GM21717 (cell line): Measurements from ENCODE around the gene HELZ.
"Not testable (repeated sequence)": the region's sequence is repeated elsewhere in the genome, so short reads cannot be mapped to it uniquely, and the experiment has no call there.

Experiments used
- ATAC-seq: cut with Tn5 transposase; IDR thresholded peaks from one replicate; pipeline ENCODE4 v1.9.1; 2021; ENCODE audit warnings: mild to moderate bottlenecking, moderate library complexity; ENCODE audit not compliant: unreplicated experiment

The HELZ gene

DNA sequence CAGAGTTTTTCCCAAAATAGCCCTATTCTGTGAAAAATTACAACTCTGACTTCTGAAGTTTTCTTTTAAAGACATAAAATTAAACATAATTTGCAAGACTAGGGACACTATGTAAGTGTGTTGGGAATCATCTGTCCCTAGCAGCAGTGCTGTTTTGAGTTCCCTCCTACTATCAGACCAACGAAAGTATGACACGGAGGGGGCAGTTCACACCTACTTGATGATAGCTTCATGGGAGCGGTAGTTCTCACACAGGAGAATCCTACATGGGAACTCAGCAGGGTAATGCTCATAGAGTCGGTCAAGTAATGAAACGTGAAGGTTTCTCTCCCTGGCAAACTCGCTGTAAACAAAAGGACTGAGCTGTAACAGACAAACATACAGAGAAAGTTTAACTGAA, 96.6 kb downstream of the HELZ start:
- no peak for ATAC-seq

DNA sequence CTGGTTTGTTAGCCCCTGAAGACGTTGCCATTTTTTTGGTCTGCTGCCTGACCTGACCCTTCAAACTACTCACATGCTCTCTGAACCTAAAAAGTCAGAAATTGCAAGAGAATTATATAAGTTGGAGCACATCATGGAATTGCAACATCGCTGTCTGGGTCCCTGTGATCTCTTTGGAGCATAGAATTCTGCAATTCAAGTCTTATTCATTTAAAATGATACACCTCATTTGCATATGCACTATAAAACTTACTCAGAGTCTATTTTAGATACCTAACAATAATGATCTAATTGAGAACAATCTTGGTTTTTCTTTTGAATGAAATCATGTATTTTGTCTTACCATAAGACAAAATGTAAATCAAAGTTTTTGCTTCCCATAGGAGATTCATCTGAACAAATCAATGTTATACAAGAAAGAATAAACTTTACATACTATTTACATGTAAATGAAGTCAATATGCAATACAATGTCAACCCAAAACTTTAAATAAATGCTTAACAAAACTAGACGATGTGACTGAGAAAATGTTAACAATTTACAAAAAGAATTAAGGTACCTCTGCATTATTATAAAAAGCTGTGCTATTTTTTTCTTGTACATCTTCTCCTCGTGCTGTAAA, 99.7 kb downstream of the HELZ start:
- no peak for ATAC-seq

- ATAC-seq, result no peak
These were observed 101.7 kb downstream of the HELZ start for GRCh38 chr17:67143318-67143717.

DNA sequence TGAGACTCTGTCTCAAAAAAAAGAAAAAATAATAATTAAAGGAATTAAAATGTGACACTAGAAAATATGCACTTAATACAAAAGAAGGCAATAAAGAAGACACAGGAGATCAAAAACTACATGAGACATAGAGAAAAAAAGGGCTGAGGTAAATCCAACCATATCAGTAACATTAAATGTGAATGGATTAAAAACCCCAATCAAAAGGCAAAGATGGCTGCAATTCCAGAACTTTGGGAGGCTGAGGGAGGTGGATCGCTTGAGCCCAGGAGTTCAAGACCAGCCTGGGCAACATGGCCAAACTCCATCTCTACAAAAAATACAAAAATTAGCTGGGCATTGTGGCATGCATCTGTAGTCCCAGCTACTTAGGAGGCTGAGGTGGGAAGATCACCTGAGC, 103.0 kb downstream of the HELZ start:
- ATAC-seq, result not testable (repeated sequence)

DNA sequence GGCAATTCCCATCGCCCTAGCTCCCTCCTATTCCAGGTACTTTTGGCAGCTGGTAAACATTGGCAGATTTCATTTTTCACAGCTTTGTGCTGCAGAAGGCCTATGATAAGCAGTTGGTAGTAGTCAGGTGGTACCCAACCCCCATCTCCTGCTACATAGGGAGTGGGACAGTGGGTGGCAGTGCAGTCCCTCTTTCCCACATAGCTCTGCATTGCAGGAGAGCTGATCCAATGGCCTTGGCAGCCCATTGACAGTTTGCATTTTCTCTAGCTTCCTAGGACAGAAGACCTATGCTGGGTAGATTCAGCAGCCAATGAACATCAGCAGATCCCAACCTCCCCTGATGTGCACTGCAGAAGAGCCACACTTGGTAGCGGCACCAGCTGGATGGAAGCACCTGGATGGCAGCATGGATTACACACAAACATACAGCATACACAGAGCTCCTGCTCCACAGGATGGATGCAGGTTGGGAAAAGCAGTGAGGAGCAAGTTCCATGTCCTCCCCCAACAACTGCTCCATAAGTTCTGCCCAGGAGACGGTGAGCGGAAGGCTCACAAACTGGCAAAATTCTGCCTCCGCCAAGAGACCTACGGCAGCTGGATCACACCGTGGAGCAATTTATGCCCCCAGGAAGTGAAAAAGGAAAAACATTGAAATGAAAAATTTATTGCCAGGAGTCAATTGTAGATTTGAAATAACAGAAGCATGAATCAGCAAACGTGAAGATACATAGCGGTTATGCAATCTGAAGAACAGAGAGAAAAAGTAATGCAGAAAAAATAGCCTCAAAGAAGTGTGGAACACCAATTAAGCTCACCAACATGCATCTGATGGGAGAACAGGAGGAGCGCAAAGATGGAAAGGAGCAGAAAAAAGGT, 105.0 kb downstream of the HELZ start:
- ATAC-seq, result no peak

GRCh38 chr17:67139289-67139688, 105.7 kb downstream of the HELZ start:
- ATAC-seq, result no peak

GRCh38 chr17:67138392-67138791, 106.6 kb downstream of the HELZ start:
- ATAC-seq, result no peak

GRCh38 chr17:67137860-67138259, 107.1 kb downstream of the HELZ start:
- no peak for ATAC-seq

DNA sequence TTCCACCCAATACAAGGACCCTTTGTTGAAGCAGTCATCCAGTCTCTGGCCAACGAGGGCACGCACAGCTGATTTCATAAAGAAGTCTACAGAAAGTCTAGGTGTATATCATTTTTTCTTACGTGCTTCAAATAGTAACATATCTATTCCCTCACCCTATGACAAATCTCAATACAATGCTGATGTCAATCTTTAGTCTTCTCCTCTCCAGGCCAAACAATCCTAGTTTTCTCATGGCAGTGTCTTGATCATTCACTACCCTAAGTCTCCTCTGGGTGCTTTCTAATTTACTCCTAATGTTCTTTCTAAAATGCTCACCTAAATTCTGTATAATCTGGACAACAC, 108.0 kb downstream of the HELZ start:
- ATAC-seq, result no peak

- no peak for ATAC-seq
These were observed 108.6 kb downstream of the HELZ start for GRCh38 chr17:67136191-67137025.

- no peak for ATAC-seq
These were observed 111.8 kb downstream of the HELZ start for GRCh38 chr17:67133161-67133560.

DNA sequence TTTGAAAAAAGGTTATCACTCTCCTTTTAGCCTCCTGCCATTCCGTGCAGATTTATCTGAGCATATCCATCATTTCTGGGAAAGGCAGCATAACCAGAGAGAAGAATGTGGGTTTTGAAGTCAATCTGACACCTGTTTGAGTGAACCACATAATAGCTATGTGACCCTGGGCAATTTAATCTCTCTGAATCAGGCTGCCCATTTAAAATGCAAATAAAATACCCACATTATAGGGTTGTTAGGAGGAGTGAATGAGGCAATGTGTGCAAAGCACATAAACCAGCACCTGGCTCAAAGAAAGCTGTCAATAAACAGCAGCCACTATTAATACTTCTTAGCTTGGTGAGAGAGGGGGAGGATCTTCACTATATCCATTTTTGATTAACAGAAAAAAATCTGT, 112.6 kb downstream of the HELZ start:
- no peak for ATAC-seq

DNA sequence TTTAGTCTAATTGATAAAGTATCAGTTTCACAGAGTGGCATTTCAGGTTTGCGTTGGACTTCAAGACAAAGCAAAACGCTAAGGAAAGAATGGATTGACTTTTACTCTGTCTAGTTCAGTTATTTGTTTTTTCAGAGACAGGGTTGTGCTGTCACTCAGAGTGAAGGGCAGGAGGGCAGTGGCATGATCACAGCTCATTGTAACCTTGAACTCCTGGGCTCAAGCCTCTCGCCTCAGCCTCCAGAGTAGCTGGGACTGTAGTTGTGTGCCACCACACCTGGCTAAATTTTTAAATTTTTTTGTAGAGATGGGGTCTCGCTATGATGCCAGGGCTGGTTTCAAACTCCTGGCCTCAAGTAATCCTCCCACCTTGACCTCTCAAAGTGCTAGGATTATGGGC, 114.2 kb downstream of the HELZ start:
- no peak for ATAC-seq

- no peak for ATAC-seq
These were observed 115.7 kb downstream of the HELZ start for GRCh38 chr17:67129283-67129682.

GRCh38 chr17:67128700-67129099, 116.3 kb downstream of the HELZ start:
- no peak for ATAC-seq

GRCh38 chr17:67127925-67128324, 117.1 kb downstream of the HELZ start:
- no peak for ATAC-seq

DNA sequence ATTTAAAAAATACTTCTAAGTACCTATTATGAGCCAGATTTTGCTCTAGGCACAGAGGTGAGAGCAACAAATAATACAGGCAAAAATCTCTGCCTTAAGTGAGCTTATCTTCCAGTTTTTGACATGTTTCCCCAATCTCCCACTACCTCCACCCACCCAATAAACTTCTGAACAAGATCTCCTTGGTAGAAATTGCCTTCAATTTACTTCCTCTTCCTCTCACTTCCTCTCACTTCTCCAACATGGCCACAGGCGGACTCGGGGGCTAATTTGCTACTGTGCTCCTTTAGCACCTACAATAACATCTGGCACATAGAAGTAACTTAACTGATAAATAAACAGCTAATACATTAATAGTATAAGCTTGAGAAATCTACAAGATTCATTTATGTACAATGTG, 118.0 kb downstream of the HELZ start:
- no peak for ATAC-seq

GRCh38 chr17:67126543-67126942, 118.5 kb downstream of the HELZ start:
- not testable (repeated sequence) for ATAC-seq

DNA sequence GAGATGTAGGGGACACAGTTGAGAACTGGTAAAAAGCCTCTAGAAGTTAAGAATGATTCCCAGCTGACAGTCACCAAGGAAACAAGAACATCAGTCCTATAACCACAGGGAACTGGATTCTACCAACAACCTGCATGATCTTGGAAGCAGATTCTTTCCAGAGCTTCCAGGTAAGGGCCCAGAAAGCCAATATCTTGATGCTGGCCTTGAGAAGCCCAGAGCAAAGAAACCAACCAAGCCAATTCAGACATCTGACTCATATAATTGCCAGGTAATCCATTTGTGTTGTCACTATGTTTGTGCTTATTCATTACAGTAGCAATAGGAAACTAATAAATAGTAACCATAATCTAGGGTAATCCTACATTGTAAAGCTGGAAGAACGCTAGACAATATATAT, 119.1 kb downstream of the HELZ start:
- no peak for ATAC-seq

GRCh38 chr17:67125417-67125816, 119.6 kb downstream of the HELZ start:
- ATAC-seq, result no peak

- no peak for ATAC-seq
These were observed 120.4 kb downstream of the HELZ start for GRCh38 chr17:67124450-67125148.
